NB4 (cell line): ENCODE data around the gene RERE.

Source experiments
- POLR2A ChIP-seq: IDR thresholded peaks from 2 replicates; pipeline ENCODE4 v1.6.1; 2011; ENCODE audit warnings: mild to moderate bottlenecking; ENCODE audit not compliant: insufficient read length; ENCODE audit errors: extremely low read depth
- TF ChIP-seq, protein P1 (sequence below): IDR thresholded peaks from one replicate; pipeline ENCODE4 v1.5.1; 2012; ENCODE audit warnings: low read depth, low read length

DNA sequence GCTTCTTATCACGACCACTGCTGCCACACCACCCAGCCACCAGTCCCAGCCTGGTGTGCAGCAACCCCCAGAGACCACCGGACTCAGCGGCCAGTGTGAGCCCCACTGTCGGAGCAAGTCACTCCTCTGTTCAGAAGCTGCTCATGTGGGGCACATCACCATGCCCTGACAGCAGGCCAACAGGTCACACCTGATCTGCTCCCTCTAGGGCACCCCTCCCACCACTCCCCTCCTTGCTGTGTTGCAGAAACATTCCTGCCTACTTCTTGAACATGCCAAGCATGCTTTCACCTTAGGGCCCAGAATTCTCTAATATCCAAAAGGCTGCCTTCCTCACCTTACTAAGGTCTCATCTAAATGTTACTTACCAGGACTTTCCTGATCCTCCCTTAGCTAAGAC is 353.1 kb downstream of the RERE start:
- TF ChIP-seq POLR2A = no peak
- TF ChIP-seq, protein P1, sequence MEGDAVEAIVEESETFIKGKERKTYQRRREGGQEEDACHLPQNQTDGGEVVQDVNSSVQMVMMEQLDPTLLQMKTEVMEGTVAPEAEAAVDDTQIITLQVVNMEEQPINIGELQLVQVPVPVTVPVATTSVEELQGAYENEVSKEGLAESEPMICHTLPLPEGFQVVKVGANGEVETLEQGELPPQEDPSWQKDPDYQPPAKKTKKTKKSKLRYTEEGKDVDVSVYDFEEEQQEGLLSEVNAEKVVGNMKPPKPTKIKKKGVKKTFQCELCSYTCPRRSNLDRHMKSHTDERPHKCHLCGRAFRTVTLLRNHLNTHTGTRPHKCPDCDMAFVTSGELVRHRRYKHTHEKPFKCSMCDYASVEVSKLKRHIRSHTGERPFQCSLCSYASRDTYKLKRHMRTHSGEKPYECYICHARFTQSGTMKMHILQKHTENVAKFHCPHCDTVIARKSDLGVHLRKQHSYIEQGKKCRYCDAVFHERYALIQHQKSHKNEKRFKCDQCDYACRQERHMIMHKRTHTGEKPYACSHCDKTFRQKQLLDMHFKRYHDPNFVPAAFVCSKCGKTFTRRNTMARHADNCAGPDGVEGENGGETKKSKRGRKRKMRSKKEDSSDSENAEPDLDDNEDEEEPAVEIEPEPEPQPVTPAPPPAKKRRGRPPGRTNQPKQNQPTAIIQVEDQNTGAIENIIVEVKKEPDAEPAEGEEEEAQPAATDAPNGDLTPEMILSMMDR = no peak
